Ovary (tissue), 3 donors: ENCODE results near the gene OR6N1.

Source experiments
- CTCF ChIP-seq, 3 donors: fragments of 450-650 bp in 2 of 3; fragments of 200-600 bp in 1 of 3; IDR thresholded peaks; one replicate each; pipeline versions ENCODE4 v1.5.1 to v1.8.0; 2016 to 2022; ENCODE audit warnings: antibody characterized with exemption in 3 of 3, mild to moderate bottlenecking in 1 of 3
- POLR2A ChIP-seq: fragments of 450-650 bp; IDR thresholded peaks from one replicate; pipeline ENCODE4 v1.6.1; 2017; ENCODE audit warnings: antibody characterized with exemption, mild to moderate bottlenecking, moderate library complexity
- donor health status: DM: no; HTN: no; CAD: no.

GRCh38 chr1:158781104-158781503, 9.1 kb upstream of the OR6N1 start, which contains the start of gene OR6N2:
- TF ChIP-seq CTCF (IDR thresholded peaks at IDR 0.05) (no peak), POLR2A (no peak)
